PFSK-1 (cell line): ENCODE measurements around the gene RNF130.

Source experiments
- FOXP2 ChIP-seq: optimal IDR thresholded peaks from 2 replicates; pipeline ENCODE3; 2011; ENCODE audit warnings: borderline replicate concordance, control low read depth, inconsistent platforms; ENCODE audit not compliant: insufficient read depth; ENCODE audit errors: extremely low read length, extremely low read depth
- POLR2AphosphoS5 ChIP-seq: IDR thresholded peaks from 2 replicates; pipeline ENCODE4 v1.6.1; 2012; ENCODE audit warnings: low read depth, mild to moderate bottlenecking, control low read depth, low read length, moderate library complexity
- REST ChIP-seq, 2 experiments: IDR thresholded peaks; 2 replicates each; pipeline versions ENCODE4 v1.6.1 to v1.8.0; 2011 to 2012; ENCODE audit warnings: low read depth in 2 of 2, low read length in 2 of 2, control low read depth in 1 of 2, inconsistent platforms in 1 of 2, mild to moderate bottlenecking in 1 of 2, moderate library complexity in 1 of 2; ENCODE audit not compliant: insufficient read depth in 1 of 2
- SIN3A ChIP-seq: IDR thresholded peaks from 2 replicates; pipeline ENCODE4 v1.6.1; 2012; ENCODE audit warnings: mild to moderate bottlenecking, low read length, moderate library complexity, borderline replicate concordance; ENCODE audit not compliant: insufficient read depth
- TAF1 ChIP-seq: IDR thresholded peaks from 2 replicates; pipeline ENCODE4 v1.6.1; 2012; ENCODE audit warnings: low read length, control low read depth, borderline replicate concordance; ENCODE audit not compliant: insufficient read depth

Gene RNF130

GRCh38 chr5:180098991-180099732 lies 27.6 kb upstream of the RNF130 start:
- TF ChIP-seq TAF1 = no peak
- no peak for TF ChIP-seq SIN3A
- no peak for TF ChIP-seq POLR2AphosphoS5
- TF ChIP-seq FOXP2 = no peak
- TF ChIP-seq REST (IDR thresholded peaks at IDR 0.05; ENCODE audit: insufficient read depth in 1 of 2, low read depth in 2 of 2, low read length in 2 of 2) = no peak

- TF ChIP-seq POLR2AphosphoS5 (no peak), TAF1 (no peak), FOXP2 (no peak), REST (IDR thresholded peaks at IDR 0.05; ENCODE audit: insufficient read depth in 1 of 2, low read depth in 2 of 2, low read length in 2 of 2) (no peak), SIN3A (no peak)
Measured at GRCh38 chr5:180098526-180098925, 27.0 kb upstream of the RNF130 start.

GRCh38 chr5:180097926-180098325 lies 26.4 kb upstream of the RNF130 start:
- no peak for TF ChIP-seq FOXP2
- TF ChIP-seq TAF1 = no peak
- no peak for TF ChIP-seq REST (IDR thresholded peaks at IDR 0.05; ENCODE audit: insufficient read depth in 1 of 2, low read depth in 2 of 2, low read length in 2 of 2)
- no peak for TF ChIP-seq SIN3A
- no peak for TF ChIP-seq POLR2AphosphoS5

GRCh38 chr5:180097163-180097894 lies 25.8 kb upstream of the RNF130 start:
- no peak for TF ChIP-seq REST (IDR thresholded peaks at IDR 0.05; ENCODE audit: insufficient read depth in 1 of 2, low read depth in 2 of 2, low read length in 2 of 2)
- TF ChIP-seq TAF1 = no peak
- TF ChIP-seq POLR2AphosphoS5 = no peak
- no peak for TF ChIP-seq SIN3A
- no peak for TF ChIP-seq FOXP2
